ENCODE results near the gene TAS2R40.

TAS2R40 gene

DNA sequence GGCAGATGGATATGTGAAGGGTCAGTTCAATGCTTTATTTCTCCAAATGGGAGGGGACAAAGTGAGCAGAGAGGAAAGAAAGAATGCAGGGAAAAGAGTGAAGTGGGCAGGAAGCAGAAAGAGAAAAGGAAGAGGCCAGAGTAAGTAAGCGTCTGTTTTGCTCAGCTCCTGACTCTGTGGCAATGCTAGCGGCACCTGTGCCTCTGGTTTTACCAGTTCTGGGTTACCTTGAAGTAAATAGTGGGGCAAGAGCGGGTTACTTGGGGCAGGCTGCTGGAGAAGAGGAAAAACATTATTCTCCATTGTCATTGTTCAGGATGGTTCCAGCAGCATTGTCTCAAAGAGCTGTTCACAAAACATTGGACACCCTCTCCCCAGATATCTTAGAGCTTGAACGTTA lies 1.9 kb downstream of the TAS2R40 start:
- no peak for DNase-seq (ENCODE audit: low spot score)

DNA sequence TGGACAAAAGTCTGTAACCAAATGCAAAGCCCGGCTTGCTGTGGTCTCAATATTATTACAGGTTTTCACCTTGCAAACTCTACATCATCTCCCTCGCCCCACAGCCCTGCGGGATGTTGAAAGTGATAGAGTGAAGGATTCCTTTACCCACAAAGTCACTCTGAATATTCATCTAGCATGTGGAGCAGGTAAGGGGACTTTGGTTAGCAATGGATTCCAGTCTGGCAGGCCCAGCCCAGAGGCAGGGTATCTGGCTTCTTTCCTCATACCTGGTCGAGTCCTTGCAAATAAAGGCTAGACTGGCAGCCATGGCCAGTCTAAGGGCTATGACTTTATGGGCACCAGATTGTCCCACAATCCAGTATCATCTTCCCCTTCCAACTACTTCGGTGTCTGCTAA lies 3.2 kb downstream of the TAS2R40 start:
- DNase-seq (ENCODE audit: low spot score), result no peak

DNA sequence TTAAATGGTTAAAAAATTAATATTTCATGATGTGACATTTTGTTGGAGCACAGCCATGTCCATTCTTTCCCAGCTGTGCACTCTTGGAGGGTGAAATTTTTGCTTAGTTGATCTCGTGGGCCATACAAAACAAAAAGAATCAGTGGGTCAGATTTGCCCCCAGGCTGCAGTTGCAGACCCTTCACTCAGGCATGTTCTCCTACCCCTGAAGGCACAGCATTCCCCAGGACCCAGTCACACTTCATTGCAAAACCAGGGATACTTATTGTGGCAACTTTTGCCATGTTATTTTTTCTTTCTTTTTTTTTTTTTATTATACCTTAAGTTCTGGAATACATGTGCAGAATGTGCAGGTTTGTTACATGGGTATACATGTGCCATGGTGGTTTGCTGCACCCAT lies 6.0 kb downstream of the TAS2R40 start:
- no peak for DNase-seq (ENCODE audit: low spot score)

DNA sequence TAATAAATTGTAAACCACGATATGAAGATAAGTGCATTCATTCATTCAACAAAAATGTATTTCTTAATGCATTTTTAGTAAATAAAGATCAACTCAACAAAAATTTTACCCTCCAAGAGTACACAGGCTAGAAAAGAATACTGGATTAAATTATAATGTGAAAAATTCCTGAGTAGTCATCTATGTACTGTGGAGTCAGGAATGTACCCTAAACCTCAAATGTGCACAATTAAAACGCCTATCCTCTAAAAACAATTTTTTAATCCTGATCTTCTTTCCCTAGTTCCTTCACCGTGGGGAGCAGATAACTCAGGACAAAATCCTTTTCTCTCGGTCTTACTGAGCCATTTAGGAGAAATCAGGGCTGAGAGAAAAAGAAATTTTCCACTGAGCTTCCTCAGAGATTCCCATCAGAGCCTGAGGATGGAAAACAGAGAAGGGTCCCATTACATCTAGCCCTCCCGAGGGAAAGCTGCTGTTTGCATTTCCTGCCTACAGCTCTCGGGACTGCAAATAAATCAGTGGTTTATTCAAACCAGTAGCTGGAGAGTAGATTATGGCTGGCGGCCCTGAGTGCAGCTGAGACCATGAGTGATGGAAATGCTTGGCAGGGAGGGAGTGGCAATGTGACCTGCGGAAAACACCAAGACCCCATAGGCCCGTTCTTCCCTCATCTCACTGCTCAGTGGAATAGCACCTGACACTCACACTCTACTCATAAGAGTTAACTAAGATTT lies 7.4 kb downstream of the TAS2R40 start:
- DNase-seq (ENCODE audit: low spot score), result no peak

DNA sequence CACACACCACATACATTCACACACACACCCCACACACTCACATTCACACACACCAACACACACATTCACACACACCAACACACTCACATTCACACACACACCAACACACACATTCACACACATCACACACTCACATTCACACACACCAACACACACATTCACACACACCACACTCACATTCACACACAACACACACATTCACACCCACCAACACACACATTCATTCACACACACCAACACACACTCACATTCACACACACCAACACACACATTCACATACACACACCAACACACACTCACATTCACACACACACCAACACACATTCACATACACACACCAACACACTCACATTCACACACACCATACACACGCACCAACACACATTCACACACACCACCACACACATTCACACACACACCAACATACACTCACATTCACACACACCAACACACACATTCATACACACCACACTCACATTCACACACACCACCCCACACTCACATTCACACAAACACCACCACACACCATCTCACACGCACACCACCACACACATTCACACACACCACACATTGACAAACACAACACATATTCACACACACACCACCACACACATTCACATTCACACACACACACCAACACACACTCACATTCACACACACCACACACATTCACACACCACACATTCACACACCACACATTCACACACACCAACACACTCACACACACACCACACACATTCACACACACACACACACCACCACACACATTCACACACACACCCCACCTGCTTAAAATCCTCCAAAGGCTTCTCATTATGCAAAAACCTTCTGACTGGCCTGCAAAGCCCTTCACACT lies 9.0 kb downstream of the TAS2R40 start:
- DNase-seq (ENCODE audit: low spot score), result no peak

DNA sequence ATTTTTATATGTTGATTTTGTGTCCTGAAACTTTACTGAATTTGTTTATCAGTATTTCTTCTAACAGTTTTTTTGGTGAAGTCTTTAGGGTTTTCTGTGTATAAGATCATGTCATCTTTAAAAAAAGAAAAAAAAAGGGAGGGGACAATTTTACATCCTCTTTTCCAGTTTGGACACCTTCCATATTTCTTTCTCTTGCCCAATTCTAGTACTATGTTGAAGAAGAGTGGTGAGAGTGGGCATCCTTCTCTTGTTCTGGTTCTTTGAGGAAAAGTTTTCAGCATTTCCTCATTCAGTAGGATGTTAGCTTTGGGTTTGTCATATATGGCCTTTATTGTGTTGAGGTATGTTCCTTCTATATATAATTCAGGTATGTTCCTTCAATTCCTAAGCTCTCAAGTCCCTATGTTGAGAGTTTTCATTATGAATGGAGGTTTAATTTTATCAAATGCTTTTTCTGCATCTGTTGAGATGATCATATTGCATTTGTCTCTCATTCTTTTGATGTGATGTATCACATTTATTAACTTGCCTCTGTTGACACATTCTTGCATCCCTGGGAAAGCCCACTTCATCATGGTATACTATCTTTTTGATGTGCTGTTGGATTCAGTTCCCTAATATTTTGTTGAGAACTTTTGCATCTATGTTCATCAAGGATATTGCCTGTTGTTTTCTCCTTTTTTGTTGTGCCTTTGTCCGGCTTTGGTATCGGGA lies 12.1 kb downstream of the TAS2R40 start:
- DNase-seq (ENCODE audit: low spot score), result no peak

DNA sequence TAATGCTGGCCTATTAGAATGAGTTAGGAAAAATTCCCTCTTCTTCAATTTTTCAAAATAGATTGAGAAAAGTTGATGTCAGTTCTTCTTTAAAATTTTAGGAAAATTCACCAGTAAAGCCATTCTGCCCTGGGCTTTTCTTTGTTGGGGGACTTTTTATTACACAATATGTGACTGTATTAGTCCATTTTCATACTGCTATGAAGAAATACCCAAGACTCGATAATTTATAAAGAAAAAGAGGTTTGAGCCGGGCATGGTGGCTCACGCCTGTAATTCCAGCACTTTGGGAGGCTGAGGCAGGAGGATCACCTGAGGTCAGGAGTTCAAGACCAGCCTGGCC lies 12.7 kb downstream of the TAS2R40 start:
- DNase-seq (ENCODE audit: low spot score), result no peak

DNA sequence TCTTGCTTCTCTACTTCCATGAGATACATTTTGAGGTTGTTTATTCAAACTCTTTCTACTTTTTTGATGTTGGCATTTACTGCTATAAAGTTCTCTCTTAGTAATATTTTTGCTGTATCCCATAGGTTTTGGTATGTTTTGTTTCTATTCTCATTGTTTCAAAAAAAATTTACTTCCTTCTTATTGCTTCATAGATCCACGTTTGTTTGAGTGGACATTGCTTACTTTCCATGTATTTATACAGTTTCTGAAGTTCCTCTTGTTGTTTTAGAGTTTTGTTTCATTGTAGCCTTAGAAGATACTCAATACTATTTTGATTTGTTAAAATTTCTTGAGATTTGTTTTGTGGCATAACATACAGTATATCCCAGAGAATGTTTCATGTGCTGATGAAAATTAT lies 13.7 kb downstream of the TAS2R40 start:
- no peak for DNase-seq (ENCODE audit: low spot score)

DNA sequence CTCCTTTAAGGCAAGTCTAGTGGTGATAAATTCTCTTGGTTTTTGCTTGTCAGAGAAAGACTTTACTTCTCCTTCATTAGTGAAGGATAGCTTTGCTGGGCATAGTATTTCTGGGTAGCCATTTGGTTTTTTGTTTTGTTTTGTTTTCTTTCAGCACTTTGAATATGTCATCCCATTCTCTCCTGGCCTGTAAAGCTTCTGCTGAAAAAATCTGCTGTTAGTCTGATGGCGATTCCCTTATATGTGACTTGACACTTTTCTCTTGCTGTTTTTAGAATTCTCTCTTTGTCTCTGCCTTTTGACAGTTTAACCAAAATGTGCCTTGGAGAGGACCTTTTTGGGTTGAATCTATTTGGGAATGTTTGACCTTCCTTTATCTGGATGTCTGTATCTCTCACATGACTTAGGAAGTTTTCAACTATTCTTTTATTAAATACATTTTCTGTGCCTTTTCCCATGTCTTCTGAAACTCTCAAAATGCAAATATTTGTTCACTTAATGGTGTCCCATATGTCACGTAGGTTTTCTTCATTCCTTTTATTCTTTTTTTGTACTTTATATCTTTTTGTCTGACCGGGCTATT lies 14.7 kb downstream of the TAS2R40 start:
- DNase-seq (ENCODE audit: low spot score), result no peak

DNA sequence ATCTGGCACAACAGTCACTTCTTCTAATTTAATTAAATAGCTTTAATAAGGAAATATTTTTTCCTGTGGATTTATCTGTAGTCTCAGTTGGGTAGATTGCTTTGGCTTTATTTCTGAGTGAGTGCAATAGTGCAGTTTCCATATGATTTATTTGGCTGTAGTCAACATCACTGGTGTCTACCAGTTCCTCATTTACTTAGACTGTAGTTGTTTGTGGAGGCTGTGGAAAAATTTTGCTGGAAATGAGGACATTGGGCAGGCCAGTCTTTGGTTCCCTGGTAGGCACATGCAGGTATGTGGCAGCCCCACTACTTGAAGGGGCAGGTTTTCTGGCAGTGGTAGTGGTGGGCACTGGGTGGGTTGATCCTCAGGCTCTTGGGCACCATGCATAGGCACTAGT lies 15.5 kb downstream of the TAS2R40 start:
- DNase-seq (ENCODE audit: low spot score), result no peak

DNA sequence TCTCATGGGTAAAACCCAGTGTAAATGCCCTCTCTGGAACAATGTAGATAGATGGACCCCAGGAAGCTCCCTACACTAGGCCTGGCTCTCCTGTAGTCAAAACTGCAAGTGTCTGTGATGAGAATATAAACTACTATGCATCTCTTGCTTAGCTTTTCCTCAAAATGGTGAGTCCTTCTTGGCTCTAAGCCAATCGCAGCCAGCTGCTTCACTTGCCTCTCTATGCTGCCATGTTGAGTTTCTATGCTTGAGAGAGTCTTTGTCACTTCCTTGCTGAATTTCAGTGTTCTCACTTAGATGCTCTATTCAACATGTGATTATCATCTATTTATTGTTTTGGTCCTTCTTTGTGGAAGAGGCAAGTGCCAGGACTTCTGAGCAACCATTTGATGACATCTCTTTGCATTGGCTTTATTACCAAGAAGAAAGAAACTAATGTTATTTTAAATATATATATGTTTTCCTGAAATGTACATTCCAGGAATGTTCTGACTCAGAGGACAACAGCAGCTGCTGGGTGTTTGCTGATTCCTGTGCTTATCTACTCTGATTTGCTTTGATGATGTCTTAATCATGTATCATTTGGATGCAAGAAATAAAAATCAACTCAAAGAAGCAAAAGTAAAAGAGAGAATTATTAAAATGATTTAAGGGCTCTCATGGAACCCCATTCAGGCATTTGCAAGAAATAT lies 16.6 kb downstream of the TAS2R40 start:
- DNase-seq (ENCODE audit: low spot score), result no peak

DNA sequence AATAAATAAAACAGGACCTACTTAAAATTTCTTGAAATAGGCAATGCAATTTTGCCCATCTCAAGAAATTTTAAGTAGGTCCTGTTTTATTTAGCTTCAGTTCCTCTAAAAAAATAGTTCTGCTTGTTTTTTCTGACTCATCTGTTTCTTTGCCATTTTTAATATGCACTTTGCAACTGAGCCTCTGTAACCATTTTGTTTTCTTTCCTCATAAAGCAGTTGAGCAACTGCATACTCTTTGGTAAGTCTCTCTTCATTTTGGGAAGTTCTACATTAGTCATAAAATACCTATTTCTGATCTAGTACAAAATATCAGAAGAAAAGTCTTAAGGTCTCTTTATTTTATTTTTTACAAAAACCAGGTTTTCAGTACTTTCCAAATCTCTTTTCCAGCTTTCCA lies 18.0 kb downstream of the TAS2R40 start:
- no peak for DNase-seq (ENCODE audit: low spot score)

DNA sequence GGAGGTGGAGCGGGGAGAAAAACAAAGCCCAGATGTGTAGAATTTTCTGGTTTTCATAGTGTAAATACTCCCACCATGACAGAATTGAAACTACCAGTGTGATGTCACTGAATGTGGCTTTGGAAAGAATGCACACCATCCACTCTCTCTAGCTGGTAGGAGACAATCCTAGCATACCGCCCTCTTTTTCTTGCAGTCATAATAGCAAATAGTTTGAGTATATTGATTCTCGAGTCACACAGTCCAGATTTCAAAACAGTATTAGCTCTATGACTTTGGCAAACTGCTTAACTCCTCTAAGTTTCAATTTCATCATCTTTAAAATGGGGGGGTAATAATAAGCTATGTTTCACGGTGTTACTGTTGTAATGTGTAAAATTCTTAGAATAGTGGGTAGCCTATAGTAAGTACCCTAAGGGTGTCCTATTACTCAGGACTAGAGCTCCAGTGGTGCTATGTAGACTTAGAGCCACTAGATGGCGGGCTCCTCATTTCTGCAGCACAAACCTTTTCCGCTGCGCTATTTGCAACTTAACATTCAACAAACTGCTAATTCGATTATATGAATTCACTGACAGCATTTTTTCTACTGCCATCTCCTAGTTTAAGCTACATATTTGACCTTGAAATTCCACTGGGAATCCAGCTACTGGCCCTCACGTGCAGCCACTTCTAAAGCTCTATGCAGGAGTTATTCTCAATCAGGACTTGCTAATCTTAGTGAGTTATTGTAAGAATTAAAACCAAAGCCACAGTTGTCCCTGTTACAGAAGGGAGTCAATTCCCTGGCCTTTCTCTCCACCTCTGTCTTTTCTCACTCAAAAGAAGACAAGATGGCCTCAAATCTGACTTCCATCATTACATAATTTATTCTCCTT lies 18.7 kb downstream of the TAS2R40 start:
- peak; percentile 90 for DNase-seq (ENCODE audit: low spot score)

DNA sequence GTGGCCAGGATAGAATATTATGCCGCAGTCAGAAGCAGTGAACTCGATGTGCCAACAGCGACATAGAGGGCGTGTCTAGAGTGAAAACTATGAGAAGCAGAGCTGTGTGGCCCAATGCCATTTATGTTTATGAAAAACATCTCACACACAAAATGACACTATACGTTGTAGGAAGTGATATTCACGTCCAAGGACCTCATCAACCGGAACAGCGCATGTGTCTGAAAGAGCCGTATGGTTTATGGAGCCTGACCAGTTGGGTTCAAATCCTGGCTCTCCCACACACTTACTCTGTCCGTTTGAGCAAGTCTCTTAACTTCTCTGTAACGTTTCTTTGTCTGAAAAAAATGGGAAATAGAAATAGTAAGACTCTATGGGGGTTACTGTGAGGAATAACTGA lies 20.5 kb downstream of the TAS2R40 start:
- no peak for DNase-seq (ENCODE audit: low spot score)

DNA sequence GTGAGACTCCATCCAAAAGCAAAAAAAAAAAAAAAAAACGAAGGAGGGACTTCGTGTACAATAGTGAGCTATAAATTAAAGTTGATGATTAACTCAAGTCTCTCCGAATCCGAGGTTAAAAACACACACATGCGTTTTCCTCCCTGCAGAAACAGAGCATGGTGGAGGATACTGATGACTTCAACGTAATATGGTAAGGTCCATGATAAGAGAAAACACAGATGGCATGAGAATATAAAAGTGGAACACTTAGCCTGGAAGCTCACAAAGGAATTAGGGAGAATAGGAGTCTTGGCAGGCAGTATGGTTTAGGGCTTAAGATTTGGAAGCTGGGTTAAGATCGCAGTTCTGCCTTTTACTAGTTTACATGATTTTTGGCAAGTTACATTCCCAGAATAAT lies 21.3 kb downstream of the TAS2R40 start:
- peak; percentile 72 for DNase-seq (ENCODE audit: low spot score)

DNA sequence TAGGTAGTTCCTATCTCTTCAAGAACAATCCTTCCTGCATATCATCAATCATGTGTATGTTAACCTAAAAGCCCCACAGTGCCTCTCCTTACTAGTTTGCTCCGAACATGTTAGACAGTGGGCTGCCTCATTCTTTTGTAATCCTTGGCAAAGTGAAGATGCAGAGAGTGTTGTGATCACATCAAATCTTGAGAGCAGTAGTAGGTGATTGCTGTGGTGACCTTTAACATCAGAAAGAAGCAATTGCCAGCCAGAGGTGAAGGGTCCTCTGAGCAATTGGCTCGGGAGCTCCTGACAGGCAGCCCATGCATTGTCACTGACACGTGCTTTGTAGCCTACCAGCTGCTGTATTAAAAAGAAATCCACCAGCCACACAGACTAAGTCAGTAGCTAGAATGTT lies 21.8 kb downstream of the TAS2R40 start:
- no peak for DNase-seq (ENCODE audit: low spot score)

DNA sequence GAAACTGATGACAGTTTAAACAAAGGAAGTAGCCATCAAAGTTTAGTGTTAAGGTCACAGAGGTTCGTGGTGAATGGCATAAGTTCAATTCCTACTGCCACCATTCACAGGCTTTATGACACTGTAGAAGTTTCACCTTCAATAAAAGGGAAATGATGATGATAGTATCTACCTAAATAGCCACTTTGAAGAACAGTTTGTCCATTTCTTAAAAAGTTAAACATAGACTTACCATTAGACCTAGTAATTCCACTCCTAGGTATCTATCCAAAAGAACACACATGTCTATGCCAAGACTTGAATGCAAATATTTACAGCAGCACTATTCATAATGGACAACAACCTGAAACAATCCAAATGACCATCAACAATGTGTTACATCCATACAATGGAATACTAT lies 22.5 kb downstream of the TAS2R40 start:
- DNase-seq (ENCODE audit: low spot score), result no peak

DNA sequence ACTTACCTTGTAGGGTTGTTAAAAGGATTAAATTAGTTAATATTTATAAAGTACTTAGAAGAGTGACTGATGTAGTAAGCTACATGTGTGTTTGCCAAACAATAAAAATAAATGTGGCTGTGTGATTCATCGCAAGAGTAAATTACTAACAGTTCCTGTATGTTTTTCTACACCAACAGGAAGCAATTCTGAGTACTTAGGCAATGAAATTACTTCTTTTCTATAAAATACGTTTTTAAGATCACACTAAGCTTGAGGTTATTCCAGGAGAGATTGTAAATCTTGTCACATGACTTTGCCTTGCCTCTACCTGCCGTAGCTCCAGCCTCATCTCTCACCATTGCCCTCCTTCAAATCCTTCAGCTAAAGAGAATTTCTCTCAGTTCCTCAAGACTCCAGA lies 23.3 kb downstream of the TAS2R40 start:
- DNase-seq (ENCODE audit: low spot score), result peak; percentile 88

DNA sequence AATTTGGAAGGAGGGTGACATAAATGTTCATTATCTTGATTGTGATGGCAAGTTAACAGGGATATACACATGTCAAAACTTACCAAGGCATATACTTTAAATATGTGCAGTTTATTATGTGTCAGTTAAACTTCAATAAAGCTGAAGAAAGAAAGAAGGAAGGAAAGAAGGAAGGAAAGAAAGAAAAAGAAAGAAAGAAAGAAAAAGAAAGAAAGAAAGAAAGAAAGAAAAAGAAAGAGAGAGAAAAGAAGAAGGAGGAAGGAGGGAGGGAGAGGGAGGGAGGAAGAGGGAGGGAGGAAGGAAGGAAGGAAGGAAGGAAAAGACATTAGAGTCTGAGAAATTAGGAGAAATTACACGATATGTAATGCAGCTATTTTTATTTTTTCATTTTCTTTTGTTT lies 25.5 kb downstream of the TAS2R40 start:
- no peak for DNase-seq (ENCODE audit: low spot score)

DNA sequence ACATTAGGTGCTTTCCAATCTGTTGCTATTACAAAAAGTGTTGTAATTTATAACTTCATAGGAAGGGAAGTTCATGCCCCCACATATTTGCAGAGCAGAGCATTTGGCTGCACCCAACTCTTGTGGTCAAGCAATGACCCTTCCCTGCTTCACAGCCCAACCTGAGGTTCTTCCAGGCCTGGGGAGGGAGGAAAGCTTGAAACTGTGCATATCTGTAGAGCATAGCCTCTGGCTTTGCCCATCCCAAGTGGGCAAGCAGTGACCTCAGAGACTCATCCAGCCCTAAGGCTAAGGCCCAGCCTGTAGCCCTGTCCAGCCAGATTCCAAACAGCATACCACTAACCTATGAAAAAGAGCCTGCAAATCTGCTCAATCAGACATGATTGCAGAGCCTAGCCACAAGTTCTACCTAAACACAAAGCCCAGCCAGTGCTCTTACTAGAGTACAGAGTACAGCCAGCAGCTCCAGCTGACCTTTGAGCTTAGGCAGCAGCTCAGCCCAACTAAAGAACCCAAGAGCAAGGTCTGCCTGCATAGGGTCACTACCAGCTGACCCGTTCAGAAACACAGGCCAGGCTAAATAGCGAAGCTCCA lies 27.0 kb downstream of the TAS2R40 start:
- DNase-seq (ENCODE audit: low spot score), result no peak

DNA sequence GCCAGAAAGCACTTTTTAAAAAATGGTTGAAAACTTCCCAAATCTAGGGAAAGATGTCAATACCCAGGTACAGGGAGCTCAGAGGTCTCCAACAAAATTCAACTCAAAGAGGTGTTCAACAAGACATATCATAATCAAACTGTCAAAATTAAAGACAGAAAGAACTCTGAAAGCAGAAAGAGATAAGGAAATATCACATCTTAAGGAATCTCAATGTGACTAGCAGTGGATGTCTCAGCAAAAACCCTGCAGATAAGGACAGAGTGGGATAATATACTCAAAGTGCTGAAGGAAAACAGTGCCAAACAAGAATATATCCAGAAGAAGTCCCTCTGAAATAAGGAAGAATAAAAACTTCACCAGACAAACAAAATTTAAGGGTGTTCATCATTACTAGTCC lies 28.4 kb downstream of the TAS2R40 start:
- DNase-seq (ENCODE audit: low spot score), result no peak
